Stomach (tissue), 9 donors: ENCODE measurements around the gene TUBA3C. TPM values are rescaled to one million over a fixed set of nuclear protein-coding genes. Genes with fewer than 3 reads are reported as not detected.
"Not testable (repeated sequence)": the region's sequence is repeated elsewhere in the genome, so short reads cannot be mapped to it uniquely, and the experiment has no call there.

Experiments used
- DNase-seq, 2 donors: peaks; one replicate each; pipeline versions ENCODE4 v3.0.0 to v3.0.0-alpha.2; 2013 to 2019
- H3K27ac ChIP-seq, 5 donors: fragments of 200-600 bp in 4 of 5; sonication (generic) in 4 of 5; one replicate each; pipeline ENCODE4 v1.5.1; 2013 to 2019; ENCODE audit warnings: mild to moderate bottlenecking in 1 of 5, moderate library complexity in 1 of 5
- H3K27me3 ChIP-seq, 3 donors: fragments of 200-600 bp; sonication (generic); one replicate each; pipeline ENCODE4 v1.5.1; 2017 to 2019; ENCODE audit warnings: mixed run types in 1 of 3
- H3K36me3 ChIP-seq, 4 donors: fragments of 200-600 bp; sonication (generic); 1 replicate in 3 of 4; 2 replicates in 1 of 4; pipeline ENCODE4 v1.5.1; 2016 to 2019
- H3K4me1 ChIP-seq, 4 donors: fragments of 200-600 bp; sonication (generic); one replicate each; pipeline ENCODE4 v1.5.1; 2016 to 2019
- H3K4me3 ChIP-seq, 4 donors: fragments of 200-600 bp; sonication (generic) in 3 of 4; one replicate each; pipeline ENCODE4 v1.5.1; 2016 to 2019; ENCODE audit warnings: mild to moderate bottlenecking in 1 of 4
- H3K9me3 ChIP-seq, 4 donors: fragments of 200-600 bp; sonication (generic); one replicate each; pipeline ENCODE4 v1.5.1; 2016 to 2019
- CTCF ChIP-seq, 7 experiments: fragments of 450-650 bp in 4 of 7; fragments of 200-600 bp in 3 of 7; sonication (generic) in 3 of 7; IDR thresholded peaks; one replicate each; pipeline ENCODE4 v1.5.1; 2016 to 2019; ENCODE audit warnings: antibody characterized with exemption in 7 of 7, control low read depth in 2 of 7, mild to moderate bottlenecking in 1 of 7
- EP300 ChIP-seq: sonication (generic); formaldehyde crosslinking; IDR thresholded peaks from one replicate; pipeline ENCODE4 v1.6.1; 2017; ENCODE audit warnings: antibody characterized with exemption
- POLR2A ChIP-seq, 4 donors: fragments of 450-650 bp; IDR thresholded peaks; one replicate each; pipeline ENCODE4 v1.6.1; 2016; ENCODE audit warnings: antibody characterized with exemption in 4 of 4, control low read depth in 2 of 4, mild to moderate bottlenecking in 1 of 4, moderate library complexity in 1 of 4
- POLR2AphosphoS5 ChIP-seq, 3 donors: sonication (generic); formaldehyde crosslinking; IDR thresholded peaks; one replicate each; pipeline ENCODE4 v1.6.1; 2016; ENCODE audit warnings: antibody characterized with exemption in 3 of 3
- WGBS, 5 donors: extraction: QIAGEN DNeasy Blood & Tissue Kit in 3 of 5; methylation state at CpG; one replicate each; pipeline versions ENCODE4 v1.1.5 to v1.1.7; 2013 to 2018; 5-methylcytosine and 5-hydroxymethylcytosine counted together
- intact Hi-C: fragments of 100-400 bp; cut with DNase I; formaldehyde crosslinking; loops from one replicate; pipeline ENCODE4 v1.15.1; 2023; ENCODE audit warnings: low total_unique reads
- polyA plus RNA-seq, 3 donors: library from polyadenylated mRNA; stranded (reverse); fragments of 200-250 nt; gene quantifications; one replicate each; pipeline ENCODE4 v1.2.3, GENCODE V29; 2013
- total RNA-seq, 5 donors: library from RNA; depleted of rRNA; stranded (reverse); fragments of >200 nt; gene quantifications; one replicate each; pipeline versions ENCODE4 v1.1.0 to v1.2.3, GENCODE V29; 2014 to 2016
- donor health status: healthy with polysubstance abuse.
- donor health status: Bipolar disorder and iron deficiency.
- donor health status: healthy.

TUBA3C gene
- total and polyA plus RNA-seq, 8 donors = 0.13 to 0.25 TPM; not detected in 6

GRCh38 chr13:19181021-19181620 lies 503 bp downstream of the TUBA3C start:
- WGBS, 5 donors = 87 to 94% (median 90%) methylated on average over 23 to 24 of the region's 24 CpGs
- no peaks in the 10 kb centered on the region for H3K4me1 ChIP-seq
- no peaks in the 10 kb centered on the region for H3K27me3 ChIP-seq
- no peak overlapping the region for H3K27ac ChIP-seq
- no peaks in the 10 kb centered on the region for H3K36me3 ChIP-seq
- TF ChIP-seq POLR2A (IDR thresholded peaks at IDR 0.05) (no peak), POLR2AphosphoS5 (IDR thresholded peaks at IDR 0.05) (no peak), EP300 (no peak)
- H3K9me3 ChIP-seq = peaks cover 0 to 34% (median 12%) of the 10 kb centered on the region in 4 donors
- peak in 1 of 2 donors; percentile 19 for DNase-seq
- intact Hi-C loops = no loop called here
- no peak overlapping the region for H3K4me3 ChIP-seq

- Histone ChIP-seq H3K9me3 (peaks cover 0 to 40% (median 15%) of the 10 kb centered on the region in 4 donors), H3K27me3 (no peaks in the 10 kb centered on the region), H3K4me1 (no peaks in the 10 kb centered on the region), H3K36me3 (no peaks in the 10 kb centered on the region), H3K27ac (no peak overlapping the region), H3K4me3 (no peak overlapping the region)
- peak in 1 of 2 donors; percentile 8 for DNase-seq
- 78 to 86% (median 83%) methylated on average over 7 of the region's 7 CpGs for WGBS, 5 donors
- intact Hi-C loops = no loop called here
- no peak for TF ChIP-seq POLR2AphosphoS5 (IDR thresholded peaks at IDR 0.05)
- no peak for TF ChIP-seq CTCF (IDR thresholded peaks at IDR 0.05)
- no peak for TF ChIP-seq EP300
Measured at GRCh38 chr13:19179916-19180315, 1.7 kb downstream of the TUBA3C start.

- no peak overlapping the region for H3K27ac ChIP-seq
- TF ChIP-seq EP300 (no peak), POLR2AphosphoS5 (IDR thresholded peaks at IDR 0.05) (no peak), CTCF (IDR thresholded peaks at IDR 0.05) (no peak), POLR2A (IDR thresholded peaks at IDR 0.05) (no peak)
- H3K4me3 ChIP-seq = no peak overlapping the region
- intact Hi-C loops = no loop called here
- H3K4me1 ChIP-seq = no peaks in the 10 kb centered on the region
- H3K27me3 ChIP-seq = no peaks in the 10 kb centered on the region
- DNase-seq = peak in 1 of 2 donors; percentile 45
- peaks cover 0 to 40% (median 15%) of the 10 kb centered on the region in 4 donors for H3K9me3 ChIP-seq
- 75 to 77% (median 76%) methylated on average over 14 to 15 of the region's 15 CpGs for WGBS, 5 donors
- H3K36me3 ChIP-seq = no peaks in the 10 kb centered on the region
Measured at GRCh38 chr13:19178901-19179593, 2.6 kb downstream of the TUBA3C start.

GRCh38 chr13:19176981-19177776 lies 4.4 kb downstream of the TUBA3C start:
- WGBS, 5 donors = 76 to 87% (median 81%) methylated on average over 29 to 36 of the region's 36 CpGs

GRCh38 chr13:19173752-19174151 lies 7.9 kb downstream of the TUBA3C start:
- H3K4me1 ChIP-seq = no peaks in the 10 kb centered on the region
- H3K4me3 ChIP-seq = no peak overlapping the region
- intact Hi-C loops = no loop called here
- H3K36me3 ChIP-seq = no peaks in the 10 kb centered on the region
- no peak for TF ChIP-seq EP300
- no peak for TF ChIP-seq POLR2A (IDR thresholded peaks at IDR 0.05)
- TF ChIP-seq POLR2AphosphoS5 (IDR thresholded peaks at IDR 0.05) = no peak
- TF ChIP-seq CTCF (IDR thresholded peaks at IDR 0.05) = no peak
- H3K27ac ChIP-seq = no peak overlapping the region
- H3K27me3 ChIP-seq = no peaks in the 10 kb centered on the region
- no peak for DNase-seq
- WGBS, 5 donors = 75 to 87% (median 78%) methylated on average over 16 of the region's 16 CpGs
- peaks cover 0 to 15% (median 7%) of the 10 kb centered on the region in 4 donors for H3K9me3 ChIP-seq

More at GRCh38 chr13:19176981-19177776, 4.4 kb downstream of the TUBA3C start:
- DNase-seq, H3K4me1 ChIP-seq, intact Hi-C loops, H3K36me3 ChIP-seq, H3K27me3 ChIP-seq, H3K27ac ChIP-seq, H3K4me3 ChIP-seq: not testable (repeated sequence)
- peaks cover 0 to 40% (median 15%) of the 10 kb centered on the region in 4 donors for H3K9me3 ChIP-seq
